Right lobe of liver (tissue), 6 donors: ENCODE data around the gene SLC1A3. TPM values are rescaled to one million over a fixed set of nuclear protein-coding genes. Genes with fewer than 3 reads are reported as not detected.

ENCODE experiments used
- ATAC-seq, 4 donors: fragments of 200-7000 bp; cut with Tn5 transposase; one replicate each; pipeline ENCODE4 v1.9.1; 2020; ENCODE audit warnings: mild to moderate bottlenecking in 4 of 4, moderate library complexity in 4 of 4
- DNase-seq, 3 donors: peaks; one replicate each; pipeline ENCODE4 v3.0.0-alpha.2; 2020
- H3K27ac ChIP-seq, 3 donors: fragments of 200-600 bp; one replicate each; pipeline ENCODE4 v1.8.0; 2022
- H3K27me3 ChIP-seq, 2 donors: fragments of 200-600 bp; one replicate each; pipeline ENCODE4 v1.8.0; 2022
- H3K36me3 ChIP-seq, 4 donors: fragments of 200-600 bp; sonication (generic) in 1 of 4; one replicate each; pipeline versions ENCODE4 v1.5.1 to v1.8.0; 2017 to 2022; ENCODE audit warnings: control low read depth in 1 of 4
- H3K4me1 ChIP-seq, 4 donors: fragments of 200-600 bp; sonication (generic) in 1 of 4; one replicate each; pipeline versions ENCODE4 v1.5.1 to v1.8.0; 2017 to 2022; ENCODE audit warnings: control low read depth in 1 of 4
- H3K4me3 ChIP-seq, 3 donors: fragments of 200-600 bp; one replicate each; pipeline ENCODE4 v1.8.0; 2022
- H3K9me3 ChIP-seq, 4 donors: fragments of 200-600 bp; sonication (generic) in 1 of 4; one replicate each; pipeline versions ENCODE4 v1.5.1 to v1.8.0; 2017 to 2022; ENCODE audit warnings: control low read depth in 1 of 4
- CTCF ChIP-seq, 4 donors: fragments of 200-600 bp in 3 of 4; fragments of 450-650 bp in 1 of 4; IDR thresholded peaks; one replicate each; pipeline versions ENCODE4 v1.5.1 to v1.8.0; 2016 to 2022; ENCODE audit warnings: antibody characterized with exemption in 4 of 4, mild to moderate bottlenecking in 2 of 4
- POLR2A ChIP-seq: fragments of 450-650 bp; IDR thresholded peaks from one replicate; pipeline ENCODE4 v1.6.1; 2017; ENCODE audit warnings: antibody characterized with exemption, mild to moderate bottlenecking
- WGBS: methylation state at CpG from one replicate; pipeline ENCODE4 v1.1.6; 2018; ENCODE audit warnings: low coverage, low lambda C conversion rate; ENCODE audit not compliant: insufficient coverage; ENCODE audit errors: missing lambda C conversion rate; 5-methylcytosine and 5-hydroxymethylcytosine counted together
- intact Hi-C, 2 donors: fragments of 100-400 bp; cut with DNase I; formaldehyde crosslinking; loops; one replicate each; pipeline versions ENCODE4 v1.11.2 to v1.14.1; 2022
- total RNA-seq, 6 experiments: library from RNA; depleted of rRNA in 2 of 6; stranded (reverse); fragments of >200 nt in 2 of 6; fragmentation: NEBNext Ultra II Directional in 3 of 6; extraction: Animal tissue kit (Norgen Biotek cat#: 25700) in 3 of 6; gene quantifications; one replicate each; pipeline versions ENCODE4 v1.1.0 to v1.2.4, GENCODE V29; 2016 to 2023
- donor health status: DM: no; HTN: yes; CAD: no.
- donor health status: DM: no; HTN: no; CAD: no.
- donor health status: DM: no; HTN: no; CAD: no.
- donor health status: DM: no; HTN: yes; CAD: no.
- donor health status: DM: no; HTN: yes; CAD: no.

SLC1A3 gene
- total RNA-seq, 6 experiments from 2014 or later: 4.7 to 15.1 (median 6.1) TPM

GRCh38 chr5:36692791-36693763 is 86.7 kb downstream of the SLC1A3 start:
- WGBS: 20% methylated on average over 9 of the region's 44 CpGs
- intact Hi-C loops: loop anchor here (5.0 to 10.0 kb wide), 2 partner anchors 276 to 278 kb away; no protein-coding TSS in a partner anchor
- Histone ChIP-seq H3K27ac (no peak overlapping the region), H3K4me1 (peaks cover 0 to 10% (median 0%) of the 10 kb centered on the region in 4 donors), H3K27me3 (no peaks in the 10 kb centered on the region), H3K36me3 (no peaks in the 10 kb centered on the region), H3K4me3 (peak overlapping the region in 1 of 3 donors; percentile 14), H3K9me3 (no peaks in the 10 kb centered on the region)
- TF ChIP-seq CTCF (IDR thresholded peaks at IDR 0.05) (peak; percentile 68 to 82 (median 76)), POLR2A (no peak)
- ATAC-seq: peak; percentile 84 to 89 (median 88)
- peak; percentile 77 to 81 (median 80) for DNase-seq

- H3K9me3 ChIP-seq: no peaks in the 10 kb centered on the region
- no peak overlapping the region for H3K27ac ChIP-seq
- H3K4me3 ChIP-seq: no peak overlapping the region
- H3K27me3 ChIP-seq: no peaks in the 10 kb centered on the region
- intact Hi-C loops: loop anchor here (5.0 to 10.0 kb wide), 2 partner anchors 277 to 280 kb away; no protein-coding TSS in a partner anchor
- TF ChIP-seq CTCF (IDR thresholded peaks at IDR 0.05) (no peak), POLR2A (no peak)
- H3K36me3 ChIP-seq: no peaks in the 10 kb centered on the region
- DNase-seq (no peak), ATAC-seq (no peak)
- 89% methylated on average over 4 of the region's 5 CpGs for WGBS
- H3K4me1 ChIP-seq: peaks cover 0 to 10% (median 0%) of the 10 kb centered on the region in 4 donors
Measured at GRCh38 chr5:36694351-36694750, 87.9 kb downstream of the SLC1A3 start.

- no peaks in the 10 kb centered on the region for H3K36me3 ChIP-seq
- no peaks in the 10 kb centered on the region for H3K27me3 ChIP-seq
- TF ChIP-seq POLR2A (no peak), CTCF (IDR thresholded peaks at IDR 0.05) (peak; percentile 62 to 76 (median 72))
- no peak overlapping the region for H3K4me3 ChIP-seq
- 23% methylated on average over 5 of the region's 7 CpGs for WGBS
- no peak overlapping the region for H3K27ac ChIP-seq
- H3K9me3 ChIP-seq: no peaks in the 10 kb centered on the region
- H3K4me1 ChIP-seq: peaks cover 0 to 4% (median 0%) of the 10 kb centered on the region in 4 donors
- DNase-seq: peak; percentile 57 to 70 (median 68)
- intact Hi-C loops: loop anchor here in 1 of 2 donors (10.0 kb wide), 1 partner anchor 281 kb away; no protein-coding TSS in a partner anchor
- peak; percentile 82 to 85 (median 84) for ATAC-seq
Measured at GRCh38 chr5:36696059-36696673, 89.8 kb downstream of the SLC1A3 start.

GRCh38 chr5:36698031-36698430 is 91.6 kb downstream of the SLC1A3 start:
- TF ChIP-seq CTCF (IDR thresholded peaks at IDR 0.05) (no peak), POLR2A (no peak)
- H3K27ac ChIP-seq: no peak overlapping the region
- ATAC-seq: no peak

More at GRCh38 chr5:36698031-36698430, 91.6 kb downstream of the SLC1A3 start:
- H3K27me3 ChIP-seq: no peaks in the 10 kb centered on the region
- H3K4me3 ChIP-seq: no peak overlapping the region
- no peaks in the 10 kb centered on the region for H3K9me3 ChIP-seq
- H3K4me1 ChIP-seq: peaks cover 0 to under 1% (median 0%) of the 10 kb centered on the region in 4 donors
- no peak for DNase-seq
- H3K36me3 ChIP-seq: no peaks in the 10 kb centered on the region
- 92% methylated on average over 2 of the region's 2 CpGs for WGBS
- intact Hi-C loops: loop anchor here in 1 of 2 donors (10.0 kb wide), 1 partner anchor 283 kb away; no protein-coding TSS in a partner anchor
